ENCODE data around the gene PLCB3.

DNA sequence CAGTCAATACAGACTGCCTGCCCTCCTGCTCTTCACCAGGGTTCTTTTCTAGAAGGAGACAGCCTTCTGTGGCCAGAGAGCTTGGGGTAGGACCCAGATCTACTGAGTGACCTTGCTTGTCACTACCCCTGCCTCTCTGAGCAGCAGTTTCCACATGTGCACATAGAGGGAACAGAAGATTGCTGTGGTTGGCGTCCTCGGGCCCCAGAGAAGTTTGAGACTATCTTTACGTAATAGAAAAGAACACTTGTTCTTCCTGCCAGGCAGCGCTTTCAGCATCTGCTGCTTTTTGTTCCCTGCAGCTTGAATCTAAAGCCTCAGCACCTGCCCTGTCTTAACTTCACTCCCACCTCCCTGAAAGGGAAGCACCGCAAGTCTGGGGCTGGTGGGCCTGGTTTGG is 12.3 kb upstream of the PLCB3 start:
- TF ChIP-seq CTCF (IDR thresholded peaks at IDR 0.05) (no peak), REST (IDR thresholded peaks at IDR 0.05; ENCODE audit: insufficient read depth in 1 of 2, low read depth in 2 of 2, low read length in 1 of 2) (no peak), POLR2AphosphoS5 (IDR thresholded peaks at IDR 0.05; ENCODE audit: low read depth, low read length) (no peak), TCF7L2 (IDR thresholded peaks at IDR 0.05; ENCODE audit: low read depth, low read length) (no peak)

Data from Panc1 (cell line).